ENCODE results near the gene PDIK1L. TPM values are rescaled to one million over a fixed set of nuclear protein-coding genes. Genes with fewer than 3 reads are reported as not detected.
A peak's percentile ranks its signal among the peaks of the same experiment; 100 is the strongest.

The PDIK1L gene
- polyA plus RNA-seq, 1 donor (not counting 4 experiments of a cell fraction or from before 2014, with no cell fraction given) = 2.8 TPM

DNA sequence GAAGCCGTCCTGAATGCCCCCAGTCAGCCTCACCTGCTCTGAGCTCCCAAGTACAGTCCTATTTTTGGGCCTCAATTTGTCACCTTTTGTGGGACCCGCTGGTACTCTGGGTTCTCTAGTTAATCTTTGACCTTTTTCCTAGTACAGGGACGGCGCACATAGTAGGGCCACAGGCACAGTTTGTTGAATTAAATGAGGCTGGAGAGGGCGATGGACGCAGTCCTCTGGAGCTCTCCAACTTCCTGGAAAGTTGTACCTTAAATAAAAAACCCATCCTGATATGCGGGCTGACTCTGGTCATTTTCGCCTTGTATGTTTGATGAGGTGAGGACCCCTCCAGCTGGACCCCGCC is 52.0 kb downstream of the PDIK1L start:
- DNase-seq (ENCODE audit: low read depth, low spot score) (no peak), FAIRE-seq (no peak)
- H3K4me3 ChIP-seq (ENCODE audit: control insufficient read depth in 2 of 3, extremely low read depth in 1 of 3, insufficient read depth in 2 of 3, low read depth in 1 of 3, low read length in 3 of 3) = peak overlapping the region in 2 of 3 experiments; percentile 48 to 52
- H4K20me1 ChIP-seq (ENCODE audit: control insufficient read depth, extremely low read depth, insufficient read depth, low read length) = no peaks in the 10 kb centered on the region
- H3K27me3 ChIP-seq (ENCODE audit: control insufficient read depth, extremely low read depth, insufficient read depth, low read length) = peaks cover 13% of the 10 kb centered on the region
- peak overlapping the region; percentile 70 for H3K4me2 ChIP-seq (ENCODE audit: control insufficient read depth, extremely low read depth, insufficient read depth, low read depth, low read length)
- H3K4me1 ChIP-seq (ENCODE audit: control insufficient read depth, extremely low read depth, insufficient read depth, low read length) = peaks cover 11% of the 10 kb centered on the region
- H3K79me2 ChIP-seq (ENCODE audit: control insufficient read depth, insufficient read depth, low read length) = no peaks in the 10 kb centered on the region
- no peaks in the 10 kb centered on the region for H3K9me1 ChIP-seq (ENCODE audit: control insufficient read depth, extremely low read depth, insufficient read depth, low read length)
- peak overlapping the region; percentile 37 for H3K9ac ChIP-seq (ENCODE audit: control insufficient read depth, extremely low read depth, insufficient read depth, low read length)
- no peaks in the 10 kb centered on the region for H3K36me3 ChIP-seq (ENCODE audit: control insufficient read depth in 2 of 2, extremely low read depth in 1 of 2, insufficient read depth in 2 of 2, low read length in 2 of 2)
- no peak overlapping the region for H3K27ac ChIP-seq (ENCODE audit: control insufficient read depth, insufficient read depth, low read length)
- dilution Hi-C loops (cut with MboI; ENCODE audit: extremely low pct_ligation_motif_present, low sequenced_read_pairs) = no loop called here
- no peak overlapping the region for H2AFZ ChIP-seq (ENCODE audit: control insufficient read depth, low read length)
- no peaks in the 10 kb centered on the region for H3K9me3 ChIP-seq (ENCODE audit: control insufficient read depth, low read depth, low read length)
- TF ChIP-seq, protein P1, sequence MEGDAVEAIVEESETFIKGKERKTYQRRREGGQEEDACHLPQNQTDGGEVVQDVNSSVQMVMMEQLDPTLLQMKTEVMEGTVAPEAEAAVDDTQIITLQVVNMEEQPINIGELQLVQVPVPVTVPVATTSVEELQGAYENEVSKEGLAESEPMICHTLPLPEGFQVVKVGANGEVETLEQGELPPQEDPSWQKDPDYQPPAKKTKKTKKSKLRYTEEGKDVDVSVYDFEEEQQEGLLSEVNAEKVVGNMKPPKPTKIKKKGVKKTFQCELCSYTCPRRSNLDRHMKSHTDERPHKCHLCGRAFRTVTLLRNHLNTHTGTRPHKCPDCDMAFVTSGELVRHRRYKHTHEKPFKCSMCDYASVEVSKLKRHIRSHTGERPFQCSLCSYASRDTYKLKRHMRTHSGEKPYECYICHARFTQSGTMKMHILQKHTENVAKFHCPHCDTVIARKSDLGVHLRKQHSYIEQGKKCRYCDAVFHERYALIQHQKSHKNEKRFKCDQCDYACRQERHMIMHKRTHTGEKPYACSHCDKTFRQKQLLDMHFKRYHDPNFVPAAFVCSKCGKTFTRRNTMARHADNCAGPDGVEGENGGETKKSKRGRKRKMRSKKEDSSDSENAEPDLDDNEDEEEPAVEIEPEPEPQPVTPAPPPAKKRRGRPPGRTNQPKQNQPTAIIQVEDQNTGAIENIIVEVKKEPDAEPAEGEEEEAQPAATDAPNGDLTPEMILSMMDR (optimal IDR thresholded peaks at IDR 0.05 in 1 of 3, IDR thresholded peaks at IDR 0.05 in 1 of 3, conservative IDR thresholded peaks at IDR 0.05 in 1 of 3; ENCODE audit: extremely low read depth in 1 of 3, insufficient read depth in 2 of 3, low read length in 3 of 3) = no peak
- TF ChIP-seq EZH2 (IDR thresholded peaks at IDR 0.05; ENCODE audit: low read length) = no peak

DNA sequence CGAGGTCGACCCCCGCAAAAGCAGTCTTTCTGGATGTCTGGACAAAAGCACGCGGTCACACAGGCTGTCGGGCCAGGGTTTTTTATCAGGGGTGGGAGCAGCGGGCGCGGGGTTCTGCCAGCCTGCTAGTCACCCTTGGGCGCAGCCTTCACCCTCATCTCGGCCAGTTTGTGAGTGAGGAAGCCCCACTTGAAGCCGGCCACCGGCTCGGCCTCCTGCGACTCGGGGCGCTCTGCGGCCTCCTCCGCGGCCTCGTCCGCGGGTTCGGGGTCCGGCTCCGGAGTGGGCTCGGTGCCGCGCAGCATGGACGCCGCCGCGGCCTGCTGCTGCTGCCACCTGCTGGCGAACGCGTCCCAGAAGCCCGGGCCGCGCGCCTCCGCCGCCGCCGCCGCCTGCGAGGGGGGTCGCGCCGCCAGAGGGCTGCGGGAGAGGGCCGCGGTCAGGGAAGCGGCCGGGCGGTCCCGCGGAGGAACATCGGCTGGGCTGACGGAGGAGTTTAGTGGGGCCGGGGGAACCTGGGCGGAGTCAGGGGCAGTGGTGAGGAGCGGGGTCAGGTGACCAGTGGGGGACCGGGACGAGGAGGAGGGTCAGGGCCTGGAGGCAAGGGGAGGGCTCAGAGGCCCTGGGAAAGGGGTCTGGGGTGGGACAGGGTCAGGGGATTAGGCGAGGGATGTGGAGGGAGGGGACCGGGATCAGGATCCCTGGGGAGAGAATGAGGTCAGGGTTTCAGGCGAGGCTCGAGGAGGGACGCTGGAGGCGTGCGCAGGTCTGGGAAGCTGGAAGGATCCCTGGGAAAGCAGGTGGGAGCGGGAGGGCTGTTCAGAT is 52.6 kb downstream of the PDIK1L start:
- Histone ChIP-seq H3K9me1 (ENCODE audit: control insufficient read depth, extremely low read depth, insufficient read depth, low read length) (no peaks in the 10 kb centered on the region), H3K4me2 (ENCODE audit: control insufficient read depth, extremely low read depth, insufficient read depth, low read depth, low read length) (peak overlapping the region; percentile 70), H3K9ac (ENCODE audit: control insufficient read depth, extremely low read depth, insufficient read depth, low read length) (peak overlapping the region; percentile 37), H3K27me3 (ENCODE audit: control insufficient read depth, extremely low read depth, insufficient read depth, low read length) (peaks cover 13% of the 10 kb centered on the region), H3K36me3 (ENCODE audit: control insufficient read depth in 2 of 2, extremely low read depth in 1 of 2, insufficient read depth in 2 of 2, low read length in 2 of 2) (no peaks in the 10 kb centered on the region), H2AFZ (ENCODE audit: control insufficient read depth, low read length) (peak overlapping the region; percentile 53), H3K4me1 (ENCODE audit: control insufficient read depth, extremely low read depth, insufficient read depth, low read length) (peaks cover 7% of the 10 kb centered on the region), H3K79me2 (ENCODE audit: control insufficient read depth, insufficient read depth, low read length) (no peaks in the 10 kb centered on the region), H3K9me3 (ENCODE audit: control insufficient read depth, low read depth, low read length) (no peaks in the 10 kb centered on the region), H3K4me3 (ENCODE audit: control insufficient read depth in 2 of 3, extremely low read depth in 1 of 3, insufficient read depth in 2 of 3, low read depth in 1 of 3, low read length in 3 of 3) (peak overlapping the region; percentile 35 to 52 (median 48)), H3K27ac (ENCODE audit: control insufficient read depth, insufficient read depth, low read length) (no peak overlapping the region), H4K20me1 (ENCODE audit: control insufficient read depth, extremely low read depth, insufficient read depth, low read length) (no peaks in the 10 kb centered on the region)
- dilution Hi-C loops (cut with MboI; ENCODE audit: extremely low pct_ligation_motif_present, low sequenced_read_pairs) = no loop called here
- TF ChIP-seq, protein P1 (optimal IDR thresholded peaks at IDR 0.05 in 1 of 3, IDR thresholded peaks at IDR 0.05 in 1 of 3, conservative IDR thresholded peaks at IDR 0.05 in 1 of 3; ENCODE audit: extremely low read depth in 1 of 3, insufficient read depth in 2 of 3, low read length in 3 of 3) = peak in 2 of 3 experiments; percentile 44 to 79
- TF ChIP-seq EZH2 (IDR thresholded peaks at IDR 0.05; ENCODE audit: low read length) = no peak
- FAIRE-seq (no peak), DNase-seq (ENCODE audit: low read depth, low spot score) (no peak)

Measured in keratinocyte (primary cell).